Measurements from ENCODE around the gene GMCL2. TPM values are rescaled to one million over a fixed set of nuclear protein-coding genes. Genes with fewer than 3 reads are reported as not detected.
A peak's percentile ranks its signal among the peaks of the same experiment; 100 is the strongest.

The GMCL2 gene
- total RNA-seq, 3 donors from 2014 or later = not detected

DNA sequence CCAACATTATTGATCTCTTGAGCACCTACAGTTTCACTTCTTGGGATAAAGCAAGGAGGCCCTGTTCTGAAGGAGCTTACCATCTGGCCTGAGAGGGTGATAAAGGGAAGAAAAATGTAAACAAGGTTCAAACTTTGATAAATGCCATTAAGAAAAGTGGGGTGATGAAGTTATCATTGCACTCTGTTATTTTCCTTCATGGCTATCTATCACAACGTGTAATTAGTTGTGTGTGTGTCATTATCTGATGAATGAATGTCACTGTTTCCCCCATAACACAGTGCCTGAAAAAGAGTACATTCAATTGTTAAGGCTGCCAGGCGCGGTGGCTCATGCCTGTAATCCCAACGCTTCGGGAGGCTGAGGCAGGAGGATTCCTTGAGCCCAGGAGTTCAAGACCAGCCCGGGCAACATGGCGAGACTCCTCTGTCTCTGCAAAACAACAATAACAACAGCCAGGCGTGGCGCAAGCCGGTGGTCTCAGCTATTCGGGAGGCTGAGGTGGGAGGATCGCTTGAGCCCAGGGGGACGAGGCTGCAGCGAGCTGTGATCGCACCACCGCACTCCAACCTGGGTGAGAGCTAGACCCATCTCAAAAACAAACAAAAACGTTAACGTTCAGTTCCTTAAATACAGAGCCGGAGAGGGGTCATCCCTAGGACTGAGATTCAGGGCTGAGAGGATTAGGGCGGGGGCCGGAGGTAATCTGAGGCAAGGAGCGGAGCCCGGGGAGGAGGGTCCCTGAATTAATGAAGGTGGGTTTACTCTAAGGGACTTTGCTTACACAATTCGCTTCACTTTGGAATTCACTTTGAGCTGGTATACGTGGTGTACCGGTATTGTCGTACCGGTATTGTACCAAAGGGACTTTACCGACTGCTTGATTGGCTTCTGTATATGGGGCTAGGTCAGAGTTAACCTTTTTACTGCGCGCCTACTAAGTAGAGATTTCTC, 34.4 kb downstream of the GMCL2 start:
- Histone ChIP-seq H3K9me3 (no peaks in the 10 kb centered on the region), H3K27me3 (no peaks in the 10 kb centered on the region), H3K4me3 (peak overlapping the region; percentile 83 to 95 (median 83)), H3K27ac (peak overlapping the region; percentile 74 to 86), H3K4me1 (peaks cover 0 to 5% of the 10 kb centered on the region in 2 donors), H3K36me3 (peaks cover 10% of the 10 kb centered on the region)
- TF ChIP-seq POLR2A (IDR thresholded peaks at IDR 0.05) (no peak), POLR2AphosphoS5 (IDR thresholded peaks at IDR 0.05) (no peak)
- TF ChIP-seq, protein P1, sequence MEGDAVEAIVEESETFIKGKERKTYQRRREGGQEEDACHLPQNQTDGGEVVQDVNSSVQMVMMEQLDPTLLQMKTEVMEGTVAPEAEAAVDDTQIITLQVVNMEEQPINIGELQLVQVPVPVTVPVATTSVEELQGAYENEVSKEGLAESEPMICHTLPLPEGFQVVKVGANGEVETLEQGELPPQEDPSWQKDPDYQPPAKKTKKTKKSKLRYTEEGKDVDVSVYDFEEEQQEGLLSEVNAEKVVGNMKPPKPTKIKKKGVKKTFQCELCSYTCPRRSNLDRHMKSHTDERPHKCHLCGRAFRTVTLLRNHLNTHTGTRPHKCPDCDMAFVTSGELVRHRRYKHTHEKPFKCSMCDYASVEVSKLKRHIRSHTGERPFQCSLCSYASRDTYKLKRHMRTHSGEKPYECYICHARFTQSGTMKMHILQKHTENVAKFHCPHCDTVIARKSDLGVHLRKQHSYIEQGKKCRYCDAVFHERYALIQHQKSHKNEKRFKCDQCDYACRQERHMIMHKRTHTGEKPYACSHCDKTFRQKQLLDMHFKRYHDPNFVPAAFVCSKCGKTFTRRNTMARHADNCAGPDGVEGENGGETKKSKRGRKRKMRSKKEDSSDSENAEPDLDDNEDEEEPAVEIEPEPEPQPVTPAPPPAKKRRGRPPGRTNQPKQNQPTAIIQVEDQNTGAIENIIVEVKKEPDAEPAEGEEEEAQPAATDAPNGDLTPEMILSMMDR (IDR thresholded peaks at IDR 0.05) = no peak
- DNase-seq (ENCODE audit: low spot score in 2 of 2) = no peak
- intact Hi-C loops (cut with DNase I; ENCODE audit: low total_unique reads) = loop anchor here (5.0 kb wide), 1 partner anchor 865 kb away; no protein-coding TSS in a partner anchor

DNA sequence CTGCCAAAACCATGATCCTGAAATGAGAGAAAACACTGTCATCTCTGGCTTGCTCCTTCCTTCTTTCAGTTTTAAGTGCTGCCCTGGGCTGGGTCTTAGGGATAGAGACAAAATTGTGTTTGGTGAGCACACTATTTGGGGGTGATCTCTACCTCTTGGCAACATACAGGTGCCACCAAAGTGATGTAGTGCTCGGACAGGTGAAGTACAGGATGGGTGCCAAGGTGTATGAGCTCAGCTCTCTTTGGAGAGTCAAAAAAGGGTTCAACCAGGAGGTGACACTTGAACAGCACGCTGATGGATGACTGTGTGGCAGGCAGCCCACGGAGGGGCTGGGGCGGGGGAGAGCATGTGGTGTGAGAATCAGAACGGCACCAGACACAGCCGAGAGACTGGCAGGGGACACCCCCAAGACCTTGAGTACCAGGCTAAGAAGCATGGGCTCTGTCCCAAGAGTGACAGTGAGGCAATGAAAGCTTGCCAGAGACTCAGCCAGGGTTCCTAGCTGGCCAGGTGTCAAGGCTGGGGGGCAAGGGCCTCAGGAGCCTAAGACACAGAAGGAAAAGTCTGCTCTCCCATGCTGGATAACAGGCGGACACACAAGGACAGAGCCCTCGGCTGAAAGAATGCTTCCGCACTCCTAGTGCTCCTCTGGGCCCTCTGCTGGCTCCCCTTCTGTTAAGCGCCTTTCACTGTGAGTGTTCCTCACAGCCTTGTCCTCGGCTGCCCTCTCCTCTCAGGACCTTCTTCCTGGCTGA, 36.0 kb downstream of the GMCL2 start:
- no peak for DNase-seq (ENCODE audit: low spot score in 2 of 2)
- TF ChIP-seq POLR2A (IDR thresholded peaks at IDR 0.05) = no peak
- TF ChIP-seq POLR2AphosphoS5 (IDR thresholded peaks at IDR 0.05) = no peak
- TF ChIP-seq, protein P1 (IDR thresholded peaks at IDR 0.05) = no peak
- H3K4me1 ChIP-seq = peaks cover 0 to 5% of the 10 kb centered on the region in 2 donors
- H3K36me3 ChIP-seq = peaks cover 10% of the 10 kb centered on the region
- no peaks in the 10 kb centered on the region for H3K27me3 ChIP-seq
- H3K4me3 ChIP-seq = no peak overlapping the region
- no peaks in the 10 kb centered on the region for H3K9me3 ChIP-seq
- H3K27ac ChIP-seq = peak overlapping the region in 1 of 2 donors; percentile 22
- intact Hi-C loops (cut with DNase I; ENCODE audit: low total_unique reads) = loop anchor here (5.0 kb wide), 1 partner anchor 866 kb away; no protein-coding TSS in a partner anchor

- H3K36me3 ChIP-seq = peaks cover 10% of the 10 kb centered on the region
- peaks cover 0 to 5% of the 10 kb centered on the region in 2 donors for H3K4me1 ChIP-seq
- H3K4me3 ChIP-seq = no peak overlapping the region
- H3K27me3 ChIP-seq = no peaks in the 10 kb centered on the region
- TF ChIP-seq POLR2A (IDR thresholded peaks at IDR 0.05) (no peak), POLR2AphosphoS5 (IDR thresholded peaks at IDR 0.05) (no peak)
- TF ChIP-seq, protein P1 (IDR thresholded peaks at IDR 0.05) = no peak
- H3K9me3 ChIP-seq = no peaks in the 10 kb centered on the region
- intact Hi-C loops (cut with DNase I; ENCODE audit: low total_unique reads) = loop anchor here (10.0 kb wide), 1 partner anchor 75 kb away; no protein-coding TSS in a partner anchor
- no peak overlapping the region for H3K27ac ChIP-seq
- DNase-seq (ENCODE audit: low spot score in 2 of 2) = no peak
Measured at GRCh38 chr5:178149199-178149932, 37.8 kb downstream of the GMCL2 start.

DNA sequence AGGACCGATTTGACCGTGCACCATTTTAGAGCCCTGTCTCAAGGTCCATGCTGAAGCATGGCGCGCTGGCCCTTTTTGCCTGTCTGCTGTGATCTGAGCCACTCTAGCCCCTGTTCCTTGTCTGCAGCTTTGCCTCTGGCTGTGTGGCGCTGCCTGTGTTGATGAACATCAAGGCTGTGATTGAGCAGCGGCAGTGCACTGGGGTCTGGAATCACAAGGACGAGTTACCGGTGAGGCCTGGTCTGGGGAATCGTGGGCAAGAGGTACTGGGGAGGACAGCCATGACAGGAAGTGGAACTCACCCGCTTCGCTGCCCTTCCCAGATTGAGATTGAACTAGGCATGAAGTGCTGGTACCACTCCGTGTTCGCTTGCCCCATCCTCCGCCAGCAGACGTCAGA, 39.8 kb downstream of the GMCL2 start:
- no peaks in the 10 kb centered on the region for H3K4me1 ChIP-seq
- no peaks in the 10 kb centered on the region for H3K9me3 ChIP-seq
- TF ChIP-seq, protein P1 (IDR thresholded peaks at IDR 0.05) = no peak
- TF ChIP-seq POLR2A (IDR thresholded peaks at IDR 0.05) (no peak), POLR2AphosphoS5 (IDR thresholded peaks at IDR 0.05) (no peak)
- no peak overlapping the region for H3K4me3 ChIP-seq
- H3K36me3 ChIP-seq = peaks cover 19% of the 10 kb centered on the region
- no peaks in the 10 kb centered on the region for H3K27me3 ChIP-seq
- intact Hi-C loops (cut with DNase I; ENCODE audit: low total_unique reads) = loop anchor here (10.0 kb wide), 1 partner anchor 73 kb away; no protein-coding TSS in a partner anchor
- DNase-seq (ENCODE audit: low spot score in 2 of 2) = no peak
- H3K27ac ChIP-seq = no peak overlapping the region
